Prostate gland (tissue), 2 donors: Measurements from ENCODE around the gene RASSF5. TPM values are rescaled to one million over a fixed set of nuclear protein-coding genes. Genes with fewer than 3 reads are reported as not detected.

Experiments used
- DNase-seq: peaks from one replicate; pipeline ENCODE4 v3.0.0-alpha.2; 2019; ENCODE audit warnings: low spot score
- H3K27ac ChIP-seq, 2 donors: fragments of 200-600 bp; sonication (generic); 2 replicates each; pipeline ENCODE4 v1.5.1; 2017 to 2019
- H3K27me3 ChIP-seq: fragments of 200-600 bp; sonication (generic); replicated peaks from 2 replicates; pipeline ENCODE4 v1.5.1; 2019; ENCODE audit not compliant: insufficient read depth
- H3K36me3 ChIP-seq, 2 donors: fragments of 200-600 bp; sonication (generic); 1 replicate in 1 of 2; 2 replicates in 1 of 2; pipeline versions ENCODE4 v1.5.1 to v1.8.1; 2017 to 2019
- H3K4me1 ChIP-seq: fragments of 200-600 bp; sonication (generic); replicated peaks from 2 replicates; pipeline ENCODE4 v1.5.1; 2019
- H3K4me3 ChIP-seq, 2 donors: fragments of 200-600 bp; sonication (generic); 2 replicates each; pipeline ENCODE4 v1.5.1; 2017 to 2019
- H3K9me3 ChIP-seq: fragments of 200-600 bp; sonication (generic); 2 replicates; pipeline ENCODE4 v1.5.1; 2017
- POLR2A ChIP-seq: fragments of 450-650 bp; IDR thresholded peaks from one replicate; pipeline ENCODE4 v1.6.1; 2016; ENCODE audit warnings: antibody characterized with exemption, mild to moderate bottlenecking
- POLR2AphosphoS5 ChIP-seq: sonication (generic); formaldehyde crosslinking; IDR thresholded peaks from one replicate; pipeline ENCODE4 v1.6.1; 2017; ENCODE audit warnings: antibody characterized with exemption
- WGBS: methylation state at CpG from one replicate; pipeline ENCODE4 v1.1.5; 2018; 5-methylcytosine and 5-hydroxymethylcytosine counted together
- intact Hi-C: fragments of 100-400 bp; cut with DNase I; formaldehyde crosslinking; loops from one replicate; pipeline ENCODE4 v1.14.2; 2022
- total RNA-seq, 2 donors: library from RNA; depleted of rRNA; stranded (reverse); fragments of >200 nt; gene quantifications; one replicate each; pipeline ENCODE4 v1.1.0, GENCODE V29; 2016
- TF ChIP-seq, protein P1 (sequence below), 4 experiments: fragments of 200-600 bp in 2 of 4; fragments of 450-650 bp in 2 of 4; sonication (generic) in 2 of 4; IDR thresholded peaks; 1 replicate in 3 of 4; 2 replicates in 1 of 4; pipeline ENCODE4 v1.5.1; 2016 to 2019; ENCODE audit warnings: antibody characterized with exemption in 4 of 4, mild to moderate bottlenecking in 2 of 4, moderate library complexity in 2 of 4

RASSF5 gene
- total RNA-seq, 2 donors from 2014 or later = 22.2 to 42.5 TPM

DNA sequence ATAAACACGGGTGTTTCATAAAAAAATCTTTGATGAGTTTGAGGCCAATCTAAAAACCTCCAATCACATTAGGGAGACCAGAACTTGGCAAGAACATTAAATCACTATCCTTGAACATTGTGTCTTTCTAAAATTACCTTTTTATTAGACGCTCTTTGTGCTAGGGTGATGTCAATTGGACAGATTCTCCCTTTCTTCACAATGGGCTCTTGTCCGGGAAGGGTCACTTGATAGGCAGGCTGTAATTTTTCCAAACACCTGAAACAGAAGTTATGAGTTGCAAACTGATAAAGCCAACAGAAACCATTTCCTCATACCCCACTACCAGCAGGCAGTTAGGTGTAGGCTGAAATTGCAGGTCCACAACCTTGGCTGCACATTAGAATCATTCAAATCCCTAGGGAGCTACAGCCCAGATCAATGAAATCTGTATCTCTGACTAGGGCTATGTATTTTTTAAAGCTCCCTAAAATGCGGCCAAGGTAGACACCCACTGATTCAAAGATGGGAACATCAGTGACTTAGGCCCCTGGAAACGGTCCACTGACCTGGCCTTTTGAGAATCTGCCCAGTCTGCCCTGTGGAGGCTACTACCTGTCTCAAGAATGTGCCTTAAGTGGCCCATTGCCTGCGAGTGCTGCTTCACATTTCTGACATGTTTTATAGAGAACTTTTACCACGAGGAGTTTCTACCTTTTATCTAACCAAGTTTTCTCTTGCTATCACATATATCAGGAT lies 88.4 kb downstream of the RASSF5 start:
- Histone ChIP-seq H3K4me3 (no peak overlapping the region), H3K27ac (peak overlapping the region in 1 of 2 donors; percentile 39), H3K27me3 (no peaks in the 10 kb centered on the region), H3K36me3 (peaks cover 0 to 10% of the 10 kb centered on the region in 2 donors), H3K9me3 (no peaks in the 10 kb centered on the region), H3K4me1 (peaks cover 3% of the 10 kb centered on the region)
- DNase-seq = no peak
- intact Hi-C loops = no loop called here
- TF ChIP-seq POLR2AphosphoS5 = no peak
- TF ChIP-seq, protein P1, sequence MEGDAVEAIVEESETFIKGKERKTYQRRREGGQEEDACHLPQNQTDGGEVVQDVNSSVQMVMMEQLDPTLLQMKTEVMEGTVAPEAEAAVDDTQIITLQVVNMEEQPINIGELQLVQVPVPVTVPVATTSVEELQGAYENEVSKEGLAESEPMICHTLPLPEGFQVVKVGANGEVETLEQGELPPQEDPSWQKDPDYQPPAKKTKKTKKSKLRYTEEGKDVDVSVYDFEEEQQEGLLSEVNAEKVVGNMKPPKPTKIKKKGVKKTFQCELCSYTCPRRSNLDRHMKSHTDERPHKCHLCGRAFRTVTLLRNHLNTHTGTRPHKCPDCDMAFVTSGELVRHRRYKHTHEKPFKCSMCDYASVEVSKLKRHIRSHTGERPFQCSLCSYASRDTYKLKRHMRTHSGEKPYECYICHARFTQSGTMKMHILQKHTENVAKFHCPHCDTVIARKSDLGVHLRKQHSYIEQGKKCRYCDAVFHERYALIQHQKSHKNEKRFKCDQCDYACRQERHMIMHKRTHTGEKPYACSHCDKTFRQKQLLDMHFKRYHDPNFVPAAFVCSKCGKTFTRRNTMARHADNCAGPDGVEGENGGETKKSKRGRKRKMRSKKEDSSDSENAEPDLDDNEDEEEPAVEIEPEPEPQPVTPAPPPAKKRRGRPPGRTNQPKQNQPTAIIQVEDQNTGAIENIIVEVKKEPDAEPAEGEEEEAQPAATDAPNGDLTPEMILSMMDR (IDR thresholded peaks at IDR 0.05) = no peak
- no peak for TF ChIP-seq POLR2A
- WGBS = 63% methylated on average over 7 of the region's 7 CpGs

DNA sequence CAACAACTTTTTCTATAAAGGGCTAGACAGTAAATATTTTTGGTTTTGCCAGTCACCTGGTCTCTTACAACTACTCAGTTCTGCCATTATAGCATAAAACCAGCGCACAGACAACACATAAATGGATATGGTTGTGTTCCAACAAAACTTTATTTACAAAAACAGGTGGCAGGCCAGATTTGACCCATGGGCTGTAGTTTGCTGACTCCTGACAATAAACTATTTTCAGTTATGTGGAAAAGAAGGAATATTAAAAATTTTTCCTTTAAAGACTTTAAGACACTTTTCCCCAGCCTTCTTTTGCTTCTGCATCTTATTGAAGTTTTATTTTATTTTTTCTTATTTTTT lies 89.0 kb downstream of the RASSF5 start:
- Histone ChIP-seq H3K27me3 (no peaks in the 10 kb centered on the region), H3K9me3 (no peaks in the 10 kb centered on the region), H3K36me3 (peaks cover 0 to 10% of the 10 kb centered on the region in 2 donors), H3K27ac (peak overlapping the region in 1 of 2 donors; percentile 39), H3K4me3 (no peak overlapping the region), H3K4me1 (peaks cover 3% of the 10 kb centered on the region)
- intact Hi-C loops = no loop called here
- DNase-seq = no peak
- 86% methylated on average over 1 of the region's 1 CpG for WGBS
- no peak for TF ChIP-seq POLR2AphosphoS5
- TF ChIP-seq, protein P1 (IDR thresholded peaks at IDR 0.05) = no peak

DNA sequence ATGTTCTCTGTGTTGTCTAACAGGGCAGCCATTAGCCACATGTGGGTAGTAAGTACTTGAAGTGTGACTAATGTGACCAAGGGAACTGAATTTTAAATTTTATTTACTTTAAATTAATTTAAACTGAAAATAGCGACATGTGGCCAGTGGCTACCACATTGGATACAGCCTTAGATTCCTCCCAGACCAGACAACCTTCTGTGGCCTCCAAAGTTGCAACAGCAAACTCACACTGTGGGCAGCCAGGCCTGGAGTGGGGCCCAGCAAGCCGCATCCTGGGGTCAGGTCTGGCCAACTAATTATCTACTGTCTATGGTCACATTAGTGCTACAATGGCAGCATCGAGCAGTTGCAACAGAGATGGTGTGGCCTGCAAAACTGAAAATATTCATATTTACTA lies 93.2 kb downstream of the RASSF5 start:
- 97% methylated on average over 3 of the region's 3 CpGs for WGBS
- H3K4me3 ChIP-seq = no peak overlapping the region

GRCh38 chr1:206604861-206605260 lies 97.5 kb downstream of the RASSF5 start:
- intact Hi-C loops = no loop called here
- WGBS = 84% methylated on average over 5 of the region's 5 CpGs

More for the DNA sequence above, 93.2 kb downstream of the RASSF5 start:
- Histone ChIP-seq H3K27me3 (no peaks in the 10 kb centered on the region), H3K36me3 (peaks cover 0 to 17% of the 10 kb centered on the region in 2 donors), H3K4me1 (peaks cover 3% of the 10 kb centered on the region), H3K27ac (no peak overlapping the region), H3K9me3 (no peaks in the 10 kb centered on the region)
- DNase-seq = no peak
- intact Hi-C loops = no loop called here
- TF ChIP-seq POLR2A (no peak), POLR2AphosphoS5 (no peak)
- TF ChIP-seq, protein P1 (IDR thresholded peaks at IDR 0.05) = no peak

More at GRCh38 chr1:206604861-206605260, 97.5 kb downstream of the RASSF5 start:
- peaks cover 0 to 8% of the 10 kb centered on the region in 2 donors for H3K36me3 ChIP-seq
- no peak overlapping the region for H3K4me3 ChIP-seq
- no peak overlapping the region for H3K27ac ChIP-seq
- no peaks in the 10 kb centered on the region for H3K27me3 ChIP-seq
- no peak for TF ChIP-seq POLR2A
- TF ChIP-seq POLR2AphosphoS5 = no peak
- TF ChIP-seq, protein P1 (IDR thresholded peaks at IDR 0.05) = no peak
- no peaks in the 10 kb centered on the region for H3K9me3 ChIP-seq
- no peak for DNase-seq
- no peaks in the 10 kb centered on the region for H3K4me1 ChIP-seq
